HG03039 (cell line): ENCODE data around the gene CEACAM1.
"Not testable (repeated sequence)": the region's sequence is repeated elsewhere in the genome, so short reads cannot be mapped to it uniquely, and the experiment has no call there.

Experiments
- ATAC-seq: cut with Tn5 transposase; IDR thresholded peaks from one replicate; pipeline ENCODE4 v1.9.1; 2021; ENCODE audit warnings: mild to moderate bottlenecking, moderate library complexity; ENCODE audit not compliant: unreplicated experiment

CEACAM1 gene

GRCh38 chr19:42477933-42478332 lies 50.3 kb downstream of the CEACAM1 start:
- no peak for ATAC-seq

GRCh38 chr19:42477117-42477516 lies 51.2 kb downstream of the CEACAM1 start:
- no peak for ATAC-seq

GRCh38 chr19:42475366-42475765 lies 52.9 kb downstream of the CEACAM1 start:
- ATAC-seq = no peak

- ATAC-seq = no peak
Observed at GRCh38 chr19:42474743-42475142, 53.5 kb downstream of the CEACAM1 start.

- no peak for ATAC-seq
Observed at GRCh38 chr19:42473686-42474085, 54.6 kb downstream of the CEACAM1 start.

GRCh38 chr19:42472402-42473147 lies 55.7 kb downstream of the CEACAM1 start:
- ATAC-seq = no peak

GRCh38 chr19:42471554-42472249 lies 56.6 kb downstream of the CEACAM1 start:
- ATAC-seq = no peak

GRCh38 chr19:42469311-42470235 lies 58.7 kb downstream of the CEACAM1 start:
- no peak for ATAC-seq

GRCh38 chr19:42468273-42468796 lies 59.9 kb downstream of the CEACAM1 start:
- no peak for ATAC-seq

- no peak for ATAC-seq
Observed at GRCh38 chr19:42467183-42467760, 61.0 kb downstream of the CEACAM1 start.

- ATAC-seq = no peak
Observed at GRCh38 chr19:42466521-42467182, 61.6 kb downstream of the CEACAM1 start.

GRCh38 chr19:42465827-42466280 lies 62.4 kb downstream of the CEACAM1 start:
- peak; percentile 64 for ATAC-seq

GRCh38 chr19:42461700-42462324 lies 66.5 kb downstream of the CEACAM1 start:
- ATAC-seq = no peak

GRCh38 chr19:42461231-42461630 lies 67.0 kb downstream of the CEACAM1 start:
- ATAC-seq = not testable (repeated sequence)

- ATAC-seq = no peak
Observed at GRCh38 chr19:42459926-42460325, 68.4 kb downstream of the CEACAM1 start.
